Activated T-cell treated with anti-CD3 and anti-CD28 coated beads, Interleukin-2, amount 50 U/mL, for 48 hours (primary cell): ENCODE data around the gene CCN6.

Source experiments
- DNase-seq, 2 experiments: peaks; one replicate each; pipeline ENCODE4 v3.0.0-alpha.2; 2020

CCN6 gene

GRCh38 chr6:112054001-112054400 is at the start of gene CCN6:
CCN6 (plus strand) TSS chr6:112054104; CDS start chr6:112054358, 254 bp downstream.
- DNase-seq = no peak

- DNase-seq = no peak
Measured at GRCh38 chr6:112004201-112005012, 49.5 kb upstream of the CCN6 start.

GRCh38 chr6:112005013-112005371 is 48.9 kb upstream of the CCN6 start:
- no peak for DNase-seq

GRCh38 chr6:112007254-112007653 is 46.6 kb upstream of the CCN6 start:
- no peak for DNase-seq

GRCh38 chr6:112007805-112008204 is 46.1 kb upstream of the CCN6 start:
- DNase-seq = no peak

- no peak for DNase-seq
Measured at GRCh38 chr6:112008482-112008881, 45.4 kb upstream of the CCN6 start.

- no peak for DNase-seq
Measured at GRCh38 chr6:112010328-112010727, 43.6 kb upstream of the CCN6 start.

- no peak for DNase-seq
Measured at GRCh38 chr6:112013051-112013450, 40.9 kb upstream of the CCN6 start.

GRCh38 chr6:112014483-112014882 is 39.4 kb upstream of the CCN6 start:
- no peak for DNase-seq

GRCh38 chr6:112015725-112016124 is 38.2 kb upstream of the CCN6 start:
- DNase-seq = peak in 1 of 2 experiments; percentile 38

- peak; percentile 81 to 85 for DNase-seq
Measured at GRCh38 chr6:112016320-112016719, 37.6 kb upstream of the CCN6 start.

GRCh38 chr6:112017169-112017568 is 36.7 kb upstream of the CCN6 start:
- peak; percentile 65 to 72 for DNase-seq

GRCh38 chr6:112017760-112018537 is 36.0 kb upstream of the CCN6 start:
- DNase-seq = no peak

GRCh38 chr6:112018619-112019416 is 35.1 kb upstream of the CCN6 start:
- no peak for DNase-seq

- DNase-seq = no peak
Measured at GRCh38 chr6:112019589-112019988, 34.3 kb upstream of the CCN6 start.

GRCh38 chr6:112021691-112022310 is 32.1 kb upstream of the CCN6 start:
- no peak for DNase-seq

GRCh38 chr6:112022749-112023148 is 31.2 kb upstream of the CCN6 start:
- DNase-seq = no peak

GRCh38 chr6:112024464-112024863 is 29.4 kb upstream of the CCN6 start:
- no peak for DNase-seq

- DNase-seq = no peak
Measured at GRCh38 chr6:112026933-112027332, 27.0 kb upstream of the CCN6 start.

- DNase-seq = no peak
Measured at GRCh38 chr6:112027942-112028674, 25.8 kb upstream of the CCN6 start.

- peak; percentile 85 to 87 for DNase-seq
Measured at GRCh38 chr6:112029045-112029822, 24.7 kb upstream of the CCN6 start.
